ENCODE measurements around the gene UNC5CL. TPM values are rescaled to one million over a fixed set of nuclear protein-coding genes. Genes with fewer than 3 reads are reported as not detected.
"Not testable (repeated sequence)": the region's sequence is repeated elsewhere in the genome, so short reads cannot be mapped to it uniquely, and the experiment has no call there.

The UNC5CL gene
- polyA plus RNA-seq, 4 donors = 4.5 to 10.8 (median 6.7) TPM

DNA sequence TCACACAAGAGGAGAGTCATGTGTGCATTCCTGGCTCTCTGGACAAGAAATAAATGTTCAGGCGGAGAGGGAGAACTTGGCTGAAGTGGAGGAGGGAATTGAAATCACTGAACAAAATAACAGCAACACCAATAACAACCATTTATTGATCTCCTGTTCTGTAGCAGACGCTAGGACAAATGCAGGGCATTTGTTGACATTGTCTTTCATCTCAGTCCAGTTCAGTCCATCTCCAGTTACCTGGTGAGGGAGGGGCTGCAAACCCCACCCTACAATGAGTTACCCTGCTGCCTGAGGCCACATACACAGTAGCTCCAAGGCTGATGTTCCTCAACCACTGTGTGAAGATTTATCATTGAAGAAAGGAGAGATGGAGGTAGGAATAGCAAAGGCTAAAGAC lies 27.3 kb downstream of the UNC5CL start:
- no peak for DNase-seq (ENCODE audit: low read depth in 4 of 4, low spot score in 2 of 4)

DNA sequence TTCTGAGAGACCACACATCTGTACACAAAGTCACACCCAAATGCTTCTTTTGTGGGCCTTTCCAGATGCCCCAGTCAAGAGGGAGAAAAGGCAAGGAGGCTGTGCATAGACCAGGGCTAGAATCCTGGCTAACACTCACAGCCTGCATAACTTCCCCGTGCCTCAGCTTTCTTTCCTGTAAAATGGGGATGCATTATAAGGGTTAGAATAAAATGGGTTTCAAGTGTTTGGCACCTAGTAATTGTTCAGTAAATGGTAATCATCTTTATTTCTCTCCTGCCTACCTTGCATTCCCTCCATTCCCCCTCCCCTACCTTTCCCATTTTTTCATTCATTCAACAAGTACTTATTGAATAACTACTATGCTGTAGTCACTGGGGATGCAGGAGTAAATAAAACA lies 29.4 kb downstream of the UNC5CL start:
- no peak for DNase-seq (ENCODE audit: low read depth in 4 of 4, low spot score in 2 of 4)

DNA sequence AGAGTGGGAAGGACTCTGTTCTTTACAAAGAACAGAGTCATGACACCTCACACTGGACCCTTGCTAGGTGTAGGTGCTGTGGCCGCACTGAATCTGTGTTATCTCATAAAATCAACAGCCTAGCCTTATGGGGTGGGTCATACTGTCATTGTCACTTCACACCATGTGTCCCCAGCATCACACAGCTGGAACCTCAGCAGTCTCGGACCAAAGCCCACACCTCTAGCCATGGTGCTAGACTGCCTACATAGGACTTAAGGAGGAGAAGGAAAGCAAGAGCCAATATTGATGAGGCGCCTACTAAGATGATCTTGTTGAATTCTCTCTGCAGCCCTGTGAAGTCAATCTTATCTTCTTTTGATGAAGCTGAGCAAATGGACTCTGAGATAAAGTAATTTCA lies 31.0 kb downstream of the UNC5CL start:
- no peak for DNase-seq (ENCODE audit: low read depth in 4 of 4, low spot score in 2 of 4)

DNA sequence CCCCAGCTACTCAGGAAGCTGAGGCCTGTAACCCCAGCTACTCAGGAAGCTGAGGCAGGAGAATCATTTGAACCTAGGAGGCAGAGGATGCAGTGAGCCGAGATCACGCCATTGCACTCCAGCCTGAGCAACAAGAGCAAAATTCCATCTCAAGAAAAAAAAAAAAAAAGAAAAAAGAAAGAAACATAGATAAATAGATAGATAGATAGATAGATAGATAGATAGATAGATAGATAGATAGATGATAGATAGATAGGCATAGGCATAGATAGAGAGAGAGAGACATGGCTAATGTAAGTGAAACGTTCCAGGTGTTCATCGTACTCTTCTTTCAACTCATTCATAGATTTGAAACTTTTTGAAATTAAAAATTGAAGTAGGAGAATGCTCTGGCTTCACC lies 32.0 kb downstream of the UNC5CL start:
- not testable (repeated sequence) for DNase-seq (ENCODE audit: low read depth in 4 of 4, low spot score in 2 of 4)

GRCh38 chr6:41006217-41006616 lies 32.8 kb downstream of the UNC5CL start:
- not testable (repeated sequence) for DNase-seq (ENCODE audit: low read depth in 4 of 4, low spot score in 2 of 4)

GRCh38 chr6:41002168-41002567 lies 36.9 kb downstream of the UNC5CL start:
- no peak for DNase-seq (ENCODE audit: low read depth in 4 of 4, low spot score in 2 of 4)

- no peak for DNase-seq (ENCODE audit: low read depth in 4 of 4, low spot score in 2 of 4)
These were observed 38.8 kb downstream of the UNC5CL start for GRCh38 chr6:41000248-41000647.

DNA sequence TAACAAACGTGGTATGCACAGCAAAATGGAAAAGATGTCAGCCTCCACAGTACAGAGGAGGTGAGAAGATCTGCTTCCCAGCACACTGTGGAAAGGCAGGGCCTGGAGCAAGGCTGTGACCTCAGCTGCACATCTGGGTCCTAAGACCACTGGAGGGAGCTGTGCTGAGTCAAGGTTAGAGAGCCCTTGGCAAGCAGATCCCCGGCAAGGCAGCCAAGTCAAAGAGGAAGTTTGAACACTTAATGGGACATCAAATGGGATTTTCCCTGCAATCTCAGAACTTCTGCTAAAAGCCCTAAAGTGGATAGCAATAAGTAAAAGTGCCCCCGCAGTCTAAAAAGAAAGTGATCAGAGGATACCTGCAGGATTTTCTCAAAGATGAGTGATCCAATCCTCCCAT lies 39.5 kb downstream of the UNC5CL start:
- no peak for DNase-seq (ENCODE audit: low read depth in 4 of 4, low spot score in 2 of 4)

DNA sequence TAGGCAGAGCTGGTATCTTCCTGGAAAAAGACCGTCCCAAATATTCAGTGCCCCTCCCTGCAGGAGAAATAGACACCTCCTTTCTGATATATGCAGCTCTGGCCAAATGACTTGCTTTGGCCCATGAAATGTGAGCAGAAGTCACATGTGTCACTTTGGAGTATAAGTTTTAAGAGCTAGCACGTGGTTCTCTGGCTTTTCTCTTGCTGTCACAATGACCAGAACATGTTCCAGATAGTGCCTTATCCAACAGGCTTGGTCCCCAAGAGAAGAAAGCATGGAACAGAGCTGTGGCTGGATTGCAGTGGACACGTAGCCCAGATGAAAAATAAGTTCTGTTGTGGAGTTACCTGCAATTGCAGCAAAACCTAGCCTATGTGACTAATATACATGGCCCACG lies 40.4 kb downstream of the UNC5CL start:
- DNase-seq (ENCODE audit: low read depth in 4 of 4, low spot score in 2 of 4) = no peak

GRCh38 chr6:40997234-40997957 lies 41.6 kb downstream of the UNC5CL start:
- peak in 2 of 4 donors; percentile 19 to 24 for DNase-seq (ENCODE audit: low read depth in 4 of 4, low spot score in 2 of 4)

GRCh38 chr6:40996591-40997233 lies 42.3 kb downstream of the UNC5CL start:
- peak in 3 of 4 donors; percentile 31 to 57 (median 50) for DNase-seq (ENCODE audit: low read depth in 4 of 4, low spot score in 2 of 4)

GRCh38 chr6:40992746-40993145 lies 46.3 kb downstream of the UNC5CL start:
- no peak for DNase-seq (ENCODE audit: low read depth in 4 of 4, low spot score in 2 of 4)

GRCh38 chr6:40990301-40990700 lies 48.7 kb downstream of the UNC5CL start:
- no peak for DNase-seq (ENCODE audit: low read depth in 4 of 4, low spot score in 2 of 4)

DNA sequence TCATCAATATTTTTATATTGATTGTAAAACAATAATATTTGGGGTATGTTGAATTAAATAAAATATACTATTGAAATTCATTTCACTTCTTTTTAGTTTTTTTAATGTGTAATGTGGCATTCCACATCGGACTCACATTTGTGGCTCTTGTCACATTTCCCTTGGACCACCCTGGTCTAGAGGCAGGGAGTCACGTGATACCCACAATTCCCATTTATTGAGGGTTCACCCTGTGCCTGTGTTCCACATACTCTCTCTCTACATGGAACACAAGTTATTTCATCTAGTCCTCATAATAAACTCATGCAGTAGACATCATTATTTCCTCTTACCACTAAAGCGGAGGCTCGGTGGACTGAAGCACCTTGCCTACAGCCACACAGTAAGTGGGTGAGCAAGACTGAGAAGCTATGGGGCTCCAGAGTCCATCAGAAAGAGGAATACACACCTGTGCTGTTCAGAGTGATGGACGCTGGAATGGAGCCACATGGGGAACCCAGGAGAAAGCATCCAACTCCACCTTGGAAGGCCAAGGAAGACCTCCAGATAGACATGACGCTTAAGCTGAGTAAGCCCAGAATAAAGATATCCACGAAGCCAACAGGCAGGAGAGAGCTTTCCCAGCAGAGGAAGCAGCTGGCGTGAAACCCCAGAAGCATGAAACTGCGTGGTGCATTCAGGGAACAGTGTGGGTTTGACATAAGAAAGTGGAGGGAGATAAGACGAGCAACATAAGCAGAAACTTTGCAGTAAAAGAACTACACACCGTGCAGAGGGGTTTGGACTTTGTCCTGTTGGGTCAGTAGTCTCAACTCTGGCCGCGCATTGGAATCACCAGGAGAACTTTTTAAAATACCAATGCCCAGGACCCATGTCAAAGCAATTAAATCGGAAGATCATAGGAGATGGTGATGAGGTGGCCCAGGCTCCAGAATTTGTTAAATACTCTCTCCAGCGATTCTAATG lies 49.5 kb downstream of the UNC5CL start:
- DNase-seq (ENCODE audit: low read depth in 4 of 4, low spot score in 2 of 4) = no peak

- no peak for DNase-seq (ENCODE audit: low read depth in 4 of 4, low spot score in 2 of 4)
These were observed 50.4 kb downstream of the UNC5CL start for GRCh38 chr6:40988634-40989033.

DNA sequence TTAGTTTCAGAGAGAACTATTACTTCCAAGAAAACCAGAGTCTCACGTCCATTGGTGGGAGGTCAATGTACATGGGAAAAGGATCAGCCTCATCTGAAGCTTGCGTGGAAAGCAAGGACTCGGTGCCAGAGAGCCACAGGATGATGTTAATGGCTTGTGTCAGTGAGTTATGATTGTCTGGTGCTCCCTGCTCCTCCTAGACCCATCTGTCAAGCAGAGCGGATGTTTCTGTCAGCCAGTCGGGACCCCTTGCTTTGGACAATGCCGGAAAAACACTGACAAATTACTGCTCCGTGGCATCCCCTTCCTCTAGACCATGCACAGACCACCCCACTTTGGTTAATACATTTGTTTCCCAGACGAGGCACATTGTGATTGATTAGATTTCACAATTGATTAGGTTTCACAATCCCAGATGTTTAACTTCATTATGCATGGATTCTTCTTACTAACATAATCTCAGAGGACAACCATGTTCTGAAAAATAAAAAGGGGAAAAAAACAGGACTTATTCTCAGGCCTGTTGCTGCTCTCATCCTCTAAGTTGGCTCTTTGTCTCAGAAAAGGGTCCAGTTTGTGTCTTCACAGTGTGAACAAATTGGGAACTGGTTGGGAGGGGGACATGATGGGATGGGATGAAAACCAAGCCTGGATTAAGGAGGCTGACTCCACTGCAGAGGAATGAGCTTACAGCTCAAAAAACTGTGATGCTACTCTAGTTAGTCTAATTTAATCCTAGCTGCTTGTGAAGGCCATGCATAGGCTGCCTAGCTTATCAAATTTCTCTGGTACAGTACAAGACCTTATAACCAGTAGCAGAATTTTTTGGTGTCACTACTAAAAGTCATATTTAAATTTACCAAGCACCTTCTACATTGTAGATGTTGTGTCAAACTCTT lies 51.9 kb downstream of the UNC5CL start:
- peak in 1 of 4 donors; percentile 37 for DNase-seq (ENCODE audit: low read depth in 4 of 4, low spot score in 2 of 4)

GRCh38 chr6:40986364-40986763 lies 52.7 kb downstream of the UNC5CL start:
- DNase-seq (ENCODE audit: low read depth in 4 of 4, low spot score in 2 of 4) = no peak

DNA sequence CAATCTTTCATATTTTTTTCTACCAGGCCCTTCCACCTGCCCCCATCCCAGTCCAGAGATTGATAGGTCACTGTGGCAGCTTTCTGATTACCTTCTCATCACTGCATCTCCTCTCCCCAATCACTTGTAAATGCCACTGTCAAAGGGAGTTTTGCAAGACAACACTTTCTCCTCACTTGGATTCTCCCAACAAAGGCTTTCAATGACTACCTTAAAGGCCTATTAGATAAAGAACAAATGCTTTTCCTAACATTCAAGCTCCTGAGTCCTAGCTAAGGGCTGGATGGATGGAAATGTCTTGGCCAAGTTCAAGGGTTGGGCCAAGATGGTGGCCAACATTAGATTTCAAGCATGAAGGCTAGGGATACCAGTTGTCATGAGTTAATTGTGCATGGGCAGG lies 55.3 kb downstream of the UNC5CL start:
- no peak for DNase-seq (ENCODE audit: low read depth in 4 of 4, low spot score in 2 of 4)

- DNase-seq (ENCODE audit: low read depth in 4 of 4, low spot score in 2 of 4) = no peak
These were observed 56.1 kb downstream of the UNC5CL start for GRCh38 chr6:40982917-40983316.

DNA sequence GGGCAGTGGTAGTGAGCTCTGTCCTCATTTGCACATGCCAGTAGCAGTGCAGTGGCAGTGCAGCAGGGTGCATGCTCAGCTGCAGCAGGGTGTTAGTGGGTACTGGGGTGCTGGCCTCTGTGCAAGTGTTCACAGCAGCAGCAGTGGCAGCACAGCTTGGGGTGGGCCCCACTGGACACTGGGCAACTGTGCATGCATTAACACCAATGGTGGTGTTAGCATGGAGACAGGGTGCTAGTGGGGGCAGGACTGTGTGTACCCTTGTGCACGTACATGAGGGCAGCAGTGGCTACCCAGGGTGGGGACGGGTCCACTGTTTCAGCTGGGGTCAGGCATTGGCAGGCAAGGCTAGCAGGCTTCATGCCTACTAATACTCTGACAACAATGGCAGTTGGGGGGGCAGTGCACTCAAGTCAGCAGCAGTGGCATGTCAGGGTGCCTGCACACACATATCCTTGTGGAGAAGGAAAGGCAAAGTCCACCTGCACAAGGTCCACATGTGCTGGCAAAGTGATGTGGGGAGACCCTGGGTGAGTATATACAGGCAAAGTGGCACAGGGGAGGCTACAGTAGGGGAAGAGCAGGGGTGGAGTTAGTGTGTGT lies 60.2 kb downstream of the UNC5CL start:
- DNase-seq (ENCODE audit: low read depth in 4 of 4, low spot score in 2 of 4) = no peak

Measured in left renal cortex interstitium (tissue), 4 donors.